Measurements from ENCODE around the gene LMAN1L. TPM values are rescaled to one million over a fixed set of nuclear protein-coding genes. Genes with fewer than 3 reads are reported as not detected.

Gene LMAN1L
- total RNA-seq, 4 donors from 2014 or later: 3.5 TPM; not detected in 3

GRCh38 chr15:74864296-74864695 is 51.7 kb downstream of the LMAN1L start:
- WGBS, 2 donors: 96 to 97% methylated on average over 6 of the region's 6 CpGs
- peaks cover 20 to 65% of the 10 kb centered on the region in 2 donors for H3K4me1 ChIP-seq
- no peaks in the 10 kb centered on the region for H3K36me3 ChIP-seq
- TF ChIP-seq POLR2A (IDR thresholded peaks at IDR 0.05) (no peak), CTCF (IDR thresholded peaks at IDR 0.05) (no peak)
- intact Hi-C loops (cut with DNase I): no loop called here
- H3K27ac ChIP-seq: peak overlapping the region in 1 of 3 donors; percentile 78
- DNase-seq: no peak
- no peak overlapping the region for H3K4me3 ChIP-seq (replicated peaks in 1 of 3)
- H3K27me3 ChIP-seq: no peaks in the 10 kb centered on the region
- no peaks in the 10 kb centered on the region for H3K9me3 ChIP-seq

- Histone ChIP-seq H3K36me3 (no peaks in the 10 kb centered on the region), H3K4me3 (replicated peaks in 1 of 3) (no peak overlapping the region), H3K27ac (peak overlapping the region; percentile 32 to 78 (median 67)), H3K4me1 (peaks cover 30 to 69% of the 10 kb centered on the region in 2 donors), H3K27me3 (no peaks in the 10 kb centered on the region), H3K9me3 (no peaks in the 10 kb centered on the region)
- DNase-seq: no peak
- intact Hi-C loops (cut with DNase I): no loop called here
- TF ChIP-seq CTCF (IDR thresholded peaks at IDR 0.05) (no peak), POLR2A (IDR thresholded peaks at IDR 0.05) (no peak)
- WGBS, 2 donors: 72 to 78% methylated on average over 2 of the region's 2 CpGs
These were observed 52.7 kb downstream of the LMAN1L start for GRCh38 chr15:74865316-74865715.

GRCh38 chr15:74866090-74866489 is 53.5 kb downstream of the LMAN1L start:
- Histone ChIP-seq H3K9me3 (no peaks in the 10 kb centered on the region), H3K36me3 (no peaks in the 10 kb centered on the region), H3K4me3 (replicated peaks in 1 of 3) (no peak overlapping the region), H3K4me1 (peaks cover 38 to 77% of the 10 kb centered on the region in 2 donors), H3K27ac (peak overlapping the region; percentile 26 to 78 (median 67)), H3K27me3 (no peaks in the 10 kb centered on the region)
- DNase-seq: peak; percentile 68
- TF ChIP-seq POLR2A (IDR thresholded peaks at IDR 0.05): no peak
- TF ChIP-seq CTCF (IDR thresholded peaks at IDR 0.05): no peak
- intact Hi-C loops (cut with DNase I): no loop called here
- WGBS, 2 donors: 72 to 74% methylated on average over 6 of the region's 6 CpGs

GRCh38 chr15:74867466-74868038 is 54.9 kb downstream of the LMAN1L start:
- TF ChIP-seq POLR2A (IDR thresholded peaks at IDR 0.05): no peak
- TF ChIP-seq CTCF (IDR thresholded peaks at IDR 0.05): no peak
- no peaks in the 10 kb centered on the region for H3K36me3 ChIP-seq
- WGBS, 2 donors: 61 to 77% methylated on average over 1 of the region's 1 CpG
- peak overlapping the region; percentile 4 to 78 (median 67) for H3K27ac ChIP-seq
- no peaks in the 10 kb centered on the region for H3K9me3 ChIP-seq
- intact Hi-C loops (cut with DNase I): no loop called here
- H3K4me1 ChIP-seq: peaks cover 49 to 90% of the 10 kb centered on the region in 2 donors
- H3K4me3 ChIP-seq (replicated peaks in 1 of 3): no peak overlapping the region
- H3K27me3 ChIP-seq: no peaks in the 10 kb centered on the region
- DNase-seq: no peak

GRCh38 chr15:74868059-74868458 is 55.4 kb downstream of the LMAN1L start:
- Histone ChIP-seq H3K9me3 (no peaks in the 10 kb centered on the region), H3K36me3 (no peaks in the 10 kb centered on the region), H3K4me1 (peaks cover 49 to 90% of the 10 kb centered on the region in 2 donors), H3K27ac (peak overlapping the region; percentile 44 to 78 (median 67)), H3K4me3 (replicated peaks in 1 of 3) (no peak overlapping the region), H3K27me3 (no peaks in the 10 kb centered on the region)
- no peak for DNase-seq
- 73 to 75% methylated on average over 6 of the region's 6 CpGs for WGBS, 2 donors
- no peak for TF ChIP-seq CTCF (IDR thresholded peaks at IDR 0.05)
- no peak for TF ChIP-seq POLR2A (IDR thresholded peaks at IDR 0.05)
- intact Hi-C loops (cut with DNase I): no loop called here

Data from thyroid gland (tissue), 4 donors.